Measurements from ENCODE around the gene OR14J1.
"Not testable (repeated sequence)": the region's sequence is repeated elsewhere in the genome, so short reads cannot be mapped to it uniquely, and the experiment has no call there.

The OR14J1 gene

DNA sequence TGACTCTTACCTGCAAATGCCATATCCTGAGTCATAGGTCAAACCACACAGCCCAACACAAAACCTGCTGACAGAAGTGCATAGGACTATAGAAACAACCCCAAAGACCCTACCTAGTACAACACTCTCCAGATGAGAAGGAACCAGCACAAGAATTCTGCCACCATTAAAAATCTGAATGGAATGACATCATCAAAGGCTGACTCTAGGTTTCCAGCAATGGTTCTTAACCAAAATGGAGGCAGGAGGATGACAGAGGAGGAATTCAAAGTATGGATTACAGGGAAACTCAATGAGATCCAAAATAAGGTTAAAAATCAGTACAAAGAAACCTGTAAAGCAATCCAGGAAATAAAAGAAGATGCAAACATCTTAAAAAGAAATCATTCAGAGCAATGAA lies 31.2 kb downstream of the OR14J1 start:
- Histone ChIP-seq H3K9ac (ENCODE audit: low read length in 2 of 2) (no peak overlapping the region), H3K4me3 (ENCODE audit: low read length in 2 of 2) (no peak overlapping the region), H3K27ac (ENCODE audit: low read length) (no peak overlapping the region), H3K27me3 (ENCODE audit: control insufficient read depth in 1 of 2, insufficient read depth in 2 of 2, low read length in 2 of 2) (no peaks in the 10 kb centered on the region), H3K36me3 (ENCODE audit: control insufficient read depth in 2 of 2, insufficient read depth in 2 of 2, low read length in 2 of 2) (no peaks in the 10 kb centered on the region), H3K9me3 (ENCODE audit: control insufficient read depth in 2 of 2, low read length in 2 of 2) (peaks cover 0 to 3% of the 10 kb centered on the region in 2 donors), H3K4me1 (ENCODE audit: control insufficient read depth, insufficient read depth, low read length) (no peaks in the 10 kb centered on the region)

- Histone ChIP-seq H3K4me1 (ENCODE audit: control insufficient read depth, insufficient read depth, low read length) (no peaks in the 10 kb centered on the region), H3K4me3 (ENCODE audit: low read length in 2 of 2) (no peak overlapping the region), H3K36me3 (ENCODE audit: control insufficient read depth in 2 of 2, insufficient read depth in 2 of 2, low read length in 2 of 2) (no peaks in the 10 kb centered on the region), H3K27ac (ENCODE audit: low read length) (no peak overlapping the region), H3K9me3 (ENCODE audit: control insufficient read depth in 2 of 2, low read length in 2 of 2) (peaks cover 0 to 3% of the 10 kb centered on the region in 2 donors), H3K27me3 (ENCODE audit: control insufficient read depth in 1 of 2, insufficient read depth in 2 of 2, low read length in 2 of 2) (no peaks in the 10 kb centered on the region), H3K9ac (ENCODE audit: low read length in 2 of 2) (no peak overlapping the region)
Observed at GRCh38 chr6:29336269-29336668, 34.8 kb downstream of the OR14J1 start.

DNA sequence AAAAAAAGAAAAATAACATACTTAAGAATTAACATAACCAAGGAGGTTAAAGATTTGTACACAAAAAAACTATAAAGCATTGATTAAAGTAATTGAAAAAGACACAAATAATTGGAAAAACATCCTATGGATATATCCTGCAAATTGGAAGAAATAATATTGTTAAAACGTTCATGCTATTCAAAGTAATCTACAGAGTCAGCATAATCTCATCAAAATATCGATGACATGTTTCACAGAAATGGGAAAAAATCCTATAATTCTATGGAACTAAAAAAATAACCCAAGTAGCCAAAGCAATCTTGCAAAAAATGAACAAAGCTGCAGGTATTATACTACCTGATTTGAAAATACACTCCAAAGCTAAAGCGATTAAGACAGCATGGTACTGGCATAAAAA lies 43.9 kb downstream of the OR14J1 start:
- Histone ChIP-seq H3K27me3 (ENCODE audit: control insufficient read depth in 1 of 2, insufficient read depth in 2 of 2, low read length in 2 of 2) (no peaks in the 10 kb centered on the region), H3K9me3 (ENCODE audit: control insufficient read depth in 2 of 2, low read length in 2 of 2) (peaks cover 0 to 3% of the 10 kb centered on the region in 2 donors), H3K27ac (ENCODE audit: low read length) (no peak overlapping the region), H3K36me3 (ENCODE audit: control insufficient read depth in 2 of 2, insufficient read depth in 2 of 2, low read length in 2 of 2) (no peaks in the 10 kb centered on the region), H3K9ac (ENCODE audit: low read length in 2 of 2) (no peak overlapping the region), H3K4me3 (ENCODE audit: low read length in 2 of 2) (no peak overlapping the region), H3K4me1 (ENCODE audit: control insufficient read depth, insufficient read depth, low read length) (no peaks in the 10 kb centered on the region)

- not testable (repeated sequence) for H3K9ac ChIP-seq (ENCODE audit: low read length in 2 of 2); H3K27me3 ChIP-seq (ENCODE audit: control insufficient read depth in 1 of 2, insufficient read depth in 2 of 2, low read length in 2 of 2); H3K27ac ChIP-seq (ENCODE audit: low read length)
Observed at GRCh38 chr6:29349348-29349747, 47.8 kb downstream of the OR14J1 start.

GRCh38 chr6:29354980-29355379 lies 53.5 kb downstream of the OR14J1 start:
- Histone ChIP-seq H3K27me3 (ENCODE audit: control insufficient read depth in 1 of 2, insufficient read depth in 2 of 2, low read length in 2 of 2) (no peaks in the 10 kb centered on the region), H3K9me3 (ENCODE audit: control insufficient read depth in 2 of 2, low read length in 2 of 2) (no peaks in the 10 kb centered on the region), H3K4me3 (ENCODE audit: low read length in 2 of 2) (no peak overlapping the region), H3K27ac (ENCODE audit: low read length) (no peak overlapping the region), H3K36me3 (ENCODE audit: control insufficient read depth in 2 of 2, insufficient read depth in 2 of 2, low read length in 2 of 2) (no peaks in the 10 kb centered on the region), H3K9ac (ENCODE audit: low read length in 2 of 2) (no peak overlapping the region), H3K4me1 (ENCODE audit: control insufficient read depth, insufficient read depth, low read length) (no peaks in the 10 kb centered on the region)

More at GRCh38 chr6:29349348-29349747, 47.8 kb downstream of the OR14J1 start:
- H3K4me3 ChIP-seq (ENCODE audit: low read length in 2 of 2); H3K4me1 ChIP-seq (ENCODE audit: control insufficient read depth, insufficient read depth, low read length); H3K36me3 ChIP-seq (ENCODE audit: control insufficient read depth in 2 of 2, insufficient read depth in 2 of 2, low read length in 2 of 2); H3K9me3 ChIP-seq (ENCODE audit: control insufficient read depth in 2 of 2, low read length in 2 of 2): not testable (repeated sequence)

- Histone ChIP-seq H3K27ac (ENCODE audit: low read length) (no peak overlapping the region), H3K9me3 (ENCODE audit: control insufficient read depth in 2 of 2, low read length in 2 of 2) (no peaks in the 10 kb centered on the region), H3K9ac (ENCODE audit: low read length in 2 of 2) (no peak overlapping the region), H3K27me3 (ENCODE audit: control insufficient read depth in 1 of 2, insufficient read depth in 2 of 2, low read length in 2 of 2) (no peaks in the 10 kb centered on the region), H3K4me3 (ENCODE audit: low read length in 2 of 2) (no peak overlapping the region), H3K4me1 (ENCODE audit: control insufficient read depth, insufficient read depth, low read length) (no peaks in the 10 kb centered on the region), H3K36me3 (ENCODE audit: control insufficient read depth in 2 of 2, insufficient read depth in 2 of 2, low read length in 2 of 2) (no peaks in the 10 kb centered on the region)
Observed at GRCh38 chr6:29355603-29356002, 54.1 kb downstream of the OR14J1 start.
